GM18867 (cell line): ENCODE results near the gene CHAMP1.
A peak's percentile ranks its signal among the peaks of the same experiment; 100 is the strongest.

Experiments
- ATAC-seq: cut with Tn5 transposase; IDR thresholded peaks from one replicate; pipeline ENCODE4 v1.9.1; 2021; ENCODE audit warnings: mild to moderate bottlenecking, moderate library complexity; ENCODE audit not compliant: unreplicated experiment

Gene CHAMP1

GRCh38 chr13:114314074-114314912 lies at the start of gene CHAMP1:
TSS of gene CHAMP1 (plus strand) at chr13:114314503. CDS start at chr13:114323843, 9,340 bp downstream.
- ATAC-seq: peak; percentile 80

GRCh38 chr13:114264886-114265611 lies 49.3 kb upstream of the CHAMP1 start:
- ATAC-seq: no peak

- ATAC-seq: no peak
These were observed 48.1 kb upstream of the CHAMP1 start for GRCh38 chr13:114266241-114266640.

GRCh38 chr13:114268344-114269280 lies 45.7 kb upstream of the CHAMP1 start:
- ATAC-seq: no peak

- ATAC-seq: no peak
These were observed 45.0 kb upstream of the CHAMP1 start for GRCh38 chr13:114269281-114269770.

- ATAC-seq: no peak
These were observed 41.3 kb upstream of the CHAMP1 start for GRCh38 chr13:114272977-114273376.

GRCh38 chr13:114275304-114275703 lies 39.0 kb upstream of the CHAMP1 start:
- no peak for ATAC-seq

- no peak for ATAC-seq
These were observed 35.2 kb upstream of the CHAMP1 start for GRCh38 chr13:114279146-114279545.

GRCh38 chr13:114279758-114280355 lies 34.4 kb upstream of the CHAMP1 start:
- no peak for ATAC-seq

GRCh38 chr13:114281351-114282040 lies 32.8 kb upstream of the CHAMP1 start, which contains the start of gene UPF3A:
TSS of gene UPF3A (plus strand) at chr13:114281601. CDS start at chr13:114281640, 39 bp downstream.
- ATAC-seq: peak; percentile 76

GRCh38 chr13:114282041-114282670 lies 32.1 kb upstream of the CHAMP1 start:
- peak; percentile 48 for ATAC-seq

- no peak for ATAC-seq
These were observed 30.7 kb upstream of the CHAMP1 start for GRCh38 chr13:114283576-114283975.

- ATAC-seq: no peak
These were observed 29.6 kb upstream of the CHAMP1 start for GRCh38 chr13:114284680-114285079.

- no peak for ATAC-seq
These were observed 29.0 kb upstream of the CHAMP1 start for GRCh38 chr13:114285166-114285808.

GRCh38 chr13:114286808-114287207 lies 27.5 kb upstream of the CHAMP1 start:
- ATAC-seq: no peak

GRCh38 chr13:114288157-114288591 lies 26.1 kb upstream of the CHAMP1 start:
- ATAC-seq: no peak

GRCh38 chr13:114296448-114296847 lies 17.9 kb upstream of the CHAMP1 start:
- ATAC-seq: no peak

GRCh38 chr13:114296902-114297301 lies 17.4 kb upstream of the CHAMP1 start:
- ATAC-seq: peak; percentile 57

GRCh38 chr13:114298866-114299265 lies 15.4 kb upstream of the CHAMP1 start:
- no peak for ATAC-seq
